Smooth muscle cell (in vitro differentiated cells): ENCODE data around the gene ALKBH5. TPM values are rescaled to one million over a fixed set of nuclear protein-coding genes. Genes with fewer than 3 reads are reported as not detected.
A peak's percentile ranks its signal among the peaks of the same experiment; 100 is the strongest.

Experiments used
- DNase-seq: peaks from one replicate; lab custom pipeline; 2025; ENCODE audit not compliant: unreplicated experiment; lab: John Stamatoyannopoulos, UW
- H2AFZ ChIP-seq: fragments of 200-600 bp; sonication (generic); 2 replicates; pipeline ENCODE4 v1.6.0; 2016; ENCODE audit warnings: antibody characterized with exemption, low read depth, mild to moderate bottlenecking
- H3F3A ChIP-seq: fragments of 200-600 bp; sonication (generic); 2 replicates; pipeline ENCODE4 v1.6.0; 2017; ENCODE audit warnings: antibody characterized with exemption, low read depth
- H3K27ac ChIP-seq: fragments of 200-600 bp; sonication (generic); 2 replicates; pipeline ENCODE4 v1.5.1; 2016; ENCODE audit warnings: low read depth, mild to moderate bottlenecking
- H3K27me3 ChIP-seq: fragments of 200-600 bp; sonication (generic); 2 replicates; pipeline ENCODE4 v1.6.1; 2016; ENCODE audit warnings: low read depth, mild to moderate bottlenecking
- H3K36me3 ChIP-seq: fragments of 200-600 bp; sonication (generic); 2 replicates; pipeline ENCODE4 v1.5.1; 2016; ENCODE audit warnings: low read depth
- H3K4me1 ChIP-seq: fragments of 200-600 bp; sonication (generic); 2 replicates; pipeline ENCODE4 v1.5.1; 2016; ENCODE audit warnings: low read depth
- H3K4me2 ChIP-seq: fragments of 200-600 bp; sonication (generic); 2 replicates; pipeline ENCODE4 v1.6.0; 2016; ENCODE audit warnings: mild to moderate bottlenecking
- H3K4me3 ChIP-seq: fragments of 200-600 bp; sonication (generic); 2 replicates; pipeline ENCODE4 v1.5.1; 2016; ENCODE audit warnings: mild to moderate bottlenecking
- H3K79me2 ChIP-seq: fragments of 200-600 bp; sonication (generic); 2 replicates; pipeline ENCODE4 v1.6.0; 2016; ENCODE audit warnings: low read depth, mild to moderate bottlenecking
- H3K9ac ChIP-seq: fragments of 200-600 bp; sonication (generic); 2 replicates; pipeline ENCODE4 v1.6.0; 2016; ENCODE audit warnings: low read depth
- H3K9me3 ChIP-seq: fragments of 200-600 bp; sonication (generic); replicated peaks from 2 replicates; pipeline ENCODE4 v1.5.1; 2016; ENCODE audit warnings: low read depth
- H4K20me1 ChIP-seq: fragments of 200-600 bp; sonication (generic); 2 replicates; pipeline ENCODE4 v1.6.0; 2016; ENCODE audit warnings: low read depth
- CTCF ChIP-seq: fragments of 200-600 bp; sonication (generic); IDR thresholded peaks from 2 replicates; pipeline ENCODE4 v1.5.1; 2017; ENCODE audit warnings: borderline replicate concordance, mild to moderate bottlenecking, antibody characterized with exemption; ENCODE audit not compliant: insufficient read depth, poor library complexity, severe bottlenecking
- WGBS: methylation state at CpG from one replicate; pipeline ENCODE4 v1.1.7; 2016; ENCODE audit warnings: low lambda C conversion rate; 5-methylcytosine and 5-hydroxymethylcytosine counted together
- polyA plus RNA-seq: library from polyadenylated mRNA; unstranded; fragments of >200 nt; fragmentation: Nextera tagmentation; extraction: Ambion mirVana; gene quantifications from 2 replicates; pipeline ENCODE4 v1.2.1, GENCODE V29; 2016
- total RNA-seq: library from RNA; depleted of rRNA; stranded (reverse); fragments of >200 nt; gene quantifications from 2 replicates; pipeline ENCODE4 v1.2.3, GENCODE V29; 2014

The ALKBH5 gene
- total and polyA plus RNA-seq, 2 experiments from 2014 or later, result 93.1 to 119 TPM

GRCh38 chr17:18256776-18257175 lies 73.1 kb downstream of the ALKBH5 start:
- no peaks in the 10 kb centered on the region for H3K9me3 ChIP-seq
- WGBS, result 94% methylated on average over 7 of the region's 7 CpGs
- no peak overlapping the region for H2AFZ ChIP-seq
- peaks cover 63% of the 10 kb centered on the region for H4K20me1 ChIP-seq
- DNase-seq, result no peak
- no peaks in the 10 kb centered on the region for H3K27me3 ChIP-seq
- no peak for TF ChIP-seq CTCF
- no peaks in the 10 kb centered on the region for H3K36me3 ChIP-seq
- H3K4me2 ChIP-seq, result peak overlapping the region; percentile 91
- peak overlapping the region; percentile 98 for H3K27ac ChIP-seq
- H3K4me1 ChIP-seq, result peaks cover 17% of the 10 kb centered on the region
- peak overlapping the region; percentile 97 for H3K9ac ChIP-seq
- H3F3A ChIP-seq, result peaks cover 10% of the 10 kb centered on the region
- H3K4me3 ChIP-seq, result peak overlapping the region; percentile 85
- peaks cover 26% of the 10 kb centered on the region for H3K79me2 ChIP-seq

GRCh38 chr17:18257268-18257981 lies 73.8 kb downstream of the ALKBH5 start:
- Histone ChIP-seq H3K9me3 (no peaks in the 10 kb centered on the region), H3K27me3 (no peaks in the 10 kb centered on the region), H3K36me3 (no peaks in the 10 kb centered on the region), H3K4me1 (peaks cover 19% of the 10 kb centered on the region), H3F3A (peaks cover 10% of the 10 kb centered on the region), H3K79me2 (peaks cover 33% of the 10 kb centered on the region), H2AFZ (no peak overlapping the region), H3K9ac (peak overlapping the region; percentile 97), H3K4me3 (peak overlapping the region; percentile 85), H3K4me2 (peak overlapping the region; percentile 91), H3K27ac (peak overlapping the region; percentile 98), H4K20me1 (peaks cover 64% of the 10 kb centered on the region)
- 23% methylated on average over 18 of the region's 18 CpGs for WGBS
- DNase-seq, result no peak
- no peak for TF ChIP-seq CTCF

- Histone ChIP-seq H3K4me1 (peaks cover 19% of the 10 kb centered on the region), H4K20me1 (peaks cover 64% of the 10 kb centered on the region), H3K4me2 (peak overlapping the region; percentile 91), H3K79me2 (peaks cover 38% of the 10 kb centered on the region), H3F3A (peaks cover 10% of the 10 kb centered on the region), H2AFZ (no peak overlapping the region), H3K27ac (peak overlapping the region; percentile 98), H3K9ac (peak overlapping the region; percentile 97), H3K27me3 (no peaks in the 10 kb centered on the region), H3K9me3 (no peaks in the 10 kb centered on the region), H3K36me3 (no peaks in the 10 kb centered on the region), H3K4me3 (peak overlapping the region; percentile 85)
- 0% methylated on average over 15 of the region's 16 CpGs for WGBS
- DNase-seq, result peak; percentile 60
- TF ChIP-seq CTCF, result no peak
These were observed 74.3 kb downstream of the ALKBH5 start for GRCh38 chr17:18257982-18258355.
